ENCODE measurements around the gene SLC13A5.

SLC13A5 gene

DNA sequence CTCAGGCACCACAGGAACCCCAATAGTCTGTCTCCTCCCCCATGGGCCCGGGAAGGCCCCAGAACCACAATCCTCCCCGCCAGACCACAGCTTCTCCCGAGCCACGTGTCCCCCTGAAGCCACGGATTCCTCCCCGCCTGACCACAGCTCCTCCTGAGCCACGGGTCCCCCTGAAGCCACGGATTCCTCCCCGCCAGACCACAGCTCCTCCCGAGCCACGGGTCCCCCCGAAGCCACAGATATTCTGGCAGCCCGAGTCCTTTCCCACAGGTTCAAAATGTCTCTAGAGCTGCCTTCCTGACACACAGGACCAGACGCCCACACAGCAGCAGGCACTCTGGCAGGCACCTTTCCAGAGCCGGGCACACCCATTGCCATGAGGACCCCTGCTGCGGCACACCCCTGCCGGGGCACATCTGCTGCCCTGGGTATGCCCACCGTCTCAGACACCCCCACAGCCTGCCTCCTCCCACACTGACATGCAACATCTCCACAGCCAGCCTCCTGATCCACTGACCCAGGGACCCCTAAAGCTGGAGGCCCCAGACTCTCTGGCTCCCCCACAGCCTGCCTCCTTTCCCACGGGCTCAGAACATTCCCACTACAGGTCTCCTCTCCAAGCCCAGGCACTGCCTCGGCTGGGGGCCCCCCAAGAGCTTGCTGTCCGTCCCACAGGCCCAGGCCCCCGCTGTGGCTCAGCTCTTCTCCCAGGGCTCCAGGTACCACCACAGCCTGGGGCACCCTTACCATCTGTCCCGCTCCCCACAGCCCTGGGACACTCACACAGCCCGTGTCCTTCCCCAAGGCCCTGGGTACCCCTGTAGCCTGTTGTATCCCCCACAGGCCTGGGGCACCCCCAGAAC is 74.9 kb downstream of the SLC13A5 start:
- DNase-seq (ENCODE audit: low spot score): no peak

DNA sequence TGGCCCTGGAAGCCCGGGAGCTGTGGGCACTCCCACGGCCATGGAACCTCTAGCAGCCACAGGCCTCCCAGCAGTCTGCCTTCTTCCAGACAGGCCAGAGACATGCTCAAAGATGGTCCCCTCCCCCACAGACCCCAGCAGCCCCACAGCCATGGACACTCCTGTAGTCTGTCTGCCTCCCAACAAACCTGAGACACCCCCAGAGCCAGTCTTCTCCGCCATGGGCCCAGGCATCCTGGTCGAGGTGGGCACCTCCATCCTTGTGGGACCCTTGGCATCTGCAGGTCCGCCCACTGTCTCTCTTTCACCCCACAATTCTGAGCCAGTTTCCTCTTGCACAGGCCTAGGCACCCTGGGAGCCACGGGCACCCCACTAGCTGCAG is 75.7 kb downstream of the SLC13A5 start:
- DNase-seq (ENCODE audit: low spot score): no peak

DNA sequence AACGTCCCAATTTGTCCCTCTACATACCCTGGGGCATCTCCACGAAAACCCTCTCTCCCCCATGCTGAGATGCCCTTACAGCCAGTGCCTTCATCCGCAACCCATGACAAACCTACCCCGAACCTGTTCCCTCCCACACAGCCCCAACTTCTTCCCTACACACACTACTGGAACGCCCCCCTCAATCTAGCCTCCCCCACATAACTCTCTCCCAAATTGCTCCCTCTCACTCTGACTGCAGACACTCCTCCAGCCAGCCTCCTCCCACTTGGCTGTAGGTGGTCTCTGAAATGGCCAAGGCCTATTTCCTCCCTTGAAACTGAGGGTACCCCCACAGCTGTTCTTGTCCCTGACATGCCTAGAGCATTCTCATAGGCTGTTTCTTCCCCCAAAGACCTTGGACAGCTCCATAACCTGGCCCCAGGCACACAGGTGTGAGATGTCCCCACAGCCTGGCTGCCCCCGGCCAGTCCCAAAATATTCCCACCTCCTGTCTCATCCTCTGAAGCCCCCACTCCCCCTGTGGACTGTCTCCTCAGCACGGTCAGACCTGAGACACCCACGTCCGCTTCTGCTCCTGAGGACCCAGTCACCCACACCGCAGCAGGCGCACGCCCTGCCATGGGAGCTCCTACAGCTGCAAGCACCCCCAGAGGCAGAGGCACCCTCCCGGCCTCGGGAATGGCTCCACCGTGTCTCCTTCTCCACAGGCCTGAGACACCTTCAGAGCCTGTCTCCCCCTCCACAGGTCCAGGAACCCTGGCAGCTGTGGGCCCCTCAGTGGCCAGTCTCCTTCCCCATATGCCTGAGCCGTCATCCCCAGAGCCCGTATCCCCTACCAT is 76.3 kb downstream of the SLC13A5 start:
- DNase-seq (ENCODE audit: low spot score): no peak

DNA sequence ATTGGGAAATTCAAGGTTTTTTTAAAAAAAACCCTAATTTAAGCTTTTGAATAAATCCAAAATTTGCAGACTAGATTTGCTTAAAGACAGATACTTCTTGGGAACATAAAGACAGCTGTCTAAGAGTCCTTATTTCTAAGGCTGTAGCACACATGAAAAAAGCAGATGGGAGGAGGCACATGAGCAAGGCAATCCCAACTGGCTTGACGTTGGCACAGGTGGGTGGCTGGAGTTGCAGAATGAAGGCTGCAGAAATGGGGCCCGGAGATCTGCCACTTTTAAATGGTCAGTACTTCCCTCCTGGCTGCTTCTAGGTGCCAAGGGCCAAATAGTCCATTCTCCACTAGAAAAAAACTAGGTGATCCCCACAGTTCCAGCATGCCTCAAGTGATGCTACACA is 77.1 kb downstream of the SLC13A5 start:
- no peak for DNase-seq (ENCODE audit: low spot score)
